Adrenal gland (tissue), 12 donors: Measurements from ENCODE around the gene SHISA5. TPM values are rescaled to one million over a fixed set of nuclear protein-coding genes. Genes with fewer than 3 reads are reported as not detected.

ENCODE experiments used
- DNase-seq, 7 donors: peaks; one replicate each; pipeline ENCODE4 v3.0.0-alpha.2; 2019 to 2020
- H3K27ac ChIP-seq, 5 donors: fragments of 200-600 bp; sonication (generic) in 4 of 5; 1 replicate in 3 of 5; 2 replicates in 2 of 5; pipeline versions ENCODE4 v1.5.1 to v1.8.0; 2016 to 2020; ENCODE audit warnings: mild to moderate bottlenecking in 1 of 5
- H3K27me3 ChIP-seq: fragments of 200-600 bp; 2 replicates; pipeline ENCODE4 v1.8.0; 2021
- H3K36me3 ChIP-seq, 2 donors: fragments of 200-600 bp; replicated peaks in 1 of 2; 1 replicate in 1 of 2; 2 replicates in 1 of 2; pipeline versions ENCODE4 v1.5.1 to v1.8.0; 2018 to 2022
- H3K4me1 ChIP-seq, 2 donors: fragments of 200-600 bp; replicated peaks in 1 of 2; 1 replicate in 1 of 2; 2 replicates in 1 of 2; pipeline versions ENCODE4 v1.5.1 to v1.8.0; 2018 to 2021
- H3K4me3 ChIP-seq, 4 donors: fragments of 200-600 bp; sonication (generic) in 3 of 4; one replicate each; pipeline ENCODE4 v1.5.1; 2016 to 2018
- H3K9me3 ChIP-seq, 3 donors: fragments of 200-600 bp; sonication (generic) in 1 of 3; replicated peaks in 1 of 3; 1 replicate in 2 of 3; 2 replicates in 1 of 3; pipeline versions ENCODE4 v1.5.1 to v1.8.0; 2016 to 2021
- CTCF ChIP-seq, 6 experiments: fragments of 450-650 bp in 4 of 6; fragments of 200-600 bp in 2 of 6; sonication (generic) in 1 of 6; IDR thresholded peaks; 1 replicate in 5 of 6; 2 replicates in 1 of 6; pipeline versions ENCODE4 v1.5.1 to v1.8.0; 2016 to 2021; ENCODE audit warnings: antibody characterized with exemption in 6 of 6, mild to moderate bottlenecking in 2 of 6, moderate library complexity in 1 of 6
- POLR2A ChIP-seq, 2 donors: fragments of 450-650 bp; IDR thresholded peaks; one replicate each; pipeline ENCODE4 v1.6.1; 2017; ENCODE audit warnings: antibody characterized with exemption in 2 of 2, mild to moderate bottlenecking in 2 of 2, moderate library complexity in 1 of 2
- WGBS, 4 donors: extraction: QIAGEN DNeasy Blood & Tissue Kit in 2 of 4; methylation state at CpG; one replicate each; pipeline versions ENCODE4 v1.1.5 to v1.1.7; 2013 to 2017; 5-methylcytosine and 5-hydroxymethylcytosine counted together
- intact Hi-C, 2 donors: fragments of 100-400 bp; cut with DNase I; formaldehyde crosslinking; loops; one replicate each; pipeline versions ENCODE4 v1.14.1 to v1.15.0; 2022 to 2023
- polyA plus RNA-seq, 3 donors: library from polyadenylated mRNA; stranded (reverse); fragments of 200-250 nt in 2 of 3; fragments of 350-450 nt in 1 of 3; fragmentation: Illumina TruSeq in 1 of 3; extraction: RNeasy Lipid Tissue Mini Kit (QIAGEN cat#74804) in 1 of 3; gene quantifications; one replicate each; pipeline ENCODE4 v1.2.3, GENCODE V29; 2013 to 2014
- total RNA-seq, 9 donors: library from RNA; depleted of rRNA in 4 of 9; stranded (reverse); fragments of >200 nt in 4 of 9; fragments of 120-200 nt in 1 of 9; fragmentation: NEBNext Ultra II Directional in 1 of 9; extraction: Animal tissue kit (Norgen Biotek cat#: 25700) in 1 of 9; gene quantifications; one replicate each; pipeline versions ENCODE4 v1.1.0 to v1.2.4, GENCODE V29; 2013 to 2023
- donor health status: healthy with polysubstance abuse.
- donor health status: Bipolar disorder and iron deficiency.
- donor health status: DM: yes; HTN: yes; CAD: no.
- donor health status: DM: no; HTN: no; CAD: no.
- donor health status: DM: no; HTN: no; CAD: no.
- donor health status: DM: yes; HTN: yes; CAD: no.

SHISA5 gene
- total and polyA plus RNA-seq, 12 donors = 77.2 to 167 (median 128) TPM

GRCh38 chr3:48439820-48440589, 64.0 kb downstream of the SHISA5 start, which contains the start of the genes CCDC51 and TMA7:
Gene CCDC51 (minus strand): TSS chr3:48440119. CDS start chr3:48435128, 4,991 bp downstream.
Gene TMA7 (plus strand): TSS chr3:48440257. CDS start chr3:48440297, 40 bp downstream.
- Histone ChIP-seq H3K36me3 (peaks cover 0 to 22% of the 10 kb centered on the region in 2 donors), H3K27ac (peak within 1 kb of the TSS; percentile 67 to 95 (median 91)), H3K4me1 (peaks cover 18 to 29% of the 10 kb centered on the region in 2 donors), H3K27me3 (no peaks in the 10 kb centered on the region), H3K4me3 (peak within 1 kb of the TSS; percentile 71 to 99 (median 92)), H3K9me3 (no peaks in the 10 kb centered on the region)
- 0 to 1% (median 0%) methylated on average over 36 to 54 of the region's 54 CpGs for WGBS, 4 donors
- TF ChIP-seq POLR2A (IDR thresholded peaks at IDR 0.05) (peak; percentile 80 to 91), CTCF (IDR thresholded peaks at IDR 0.05) (no peak)
- peak; percentile 98 to 99 (median 99) for DNase-seq
- intact Hi-C loops = loop anchor here (5.0 to 10.0 kb wide), 4 partner anchors 43 to 245 kb away; no protein-coding TSS in a partner anchor

GRCh38 chr3:48437812-48438211, 66.2 kb downstream of the SHISA5 start:
- H3K36me3 ChIP-seq = peaks cover 0 to 13% of the 10 kb centered on the region in 2 donors
- no peak overlapping the region for H3K4me3 ChIP-seq
- no peak for DNase-seq
- intact Hi-C loops = loop anchor here (5.0 to 10.0 kb wide), 4 partner anchors 41 to 243 kb away; no protein-coding TSS in a partner anchor
- peaks cover 18 to 29% of the 10 kb centered on the region in 2 donors for H3K4me1 ChIP-seq
- 66 to 81% (median 74%) methylated on average over 4 of the region's 4 CpGs for WGBS, 4 donors
- no peaks in the 10 kb centered on the region for H3K9me3 ChIP-seq
- H3K27ac ChIP-seq = no peak overlapping the region
- H3K27me3 ChIP-seq = no peaks in the 10 kb centered on the region
- no peak for TF ChIP-seq POLR2A (IDR thresholded peaks at IDR 0.05)
- TF ChIP-seq CTCF (IDR thresholded peaks at IDR 0.05) = no peak

DNA sequence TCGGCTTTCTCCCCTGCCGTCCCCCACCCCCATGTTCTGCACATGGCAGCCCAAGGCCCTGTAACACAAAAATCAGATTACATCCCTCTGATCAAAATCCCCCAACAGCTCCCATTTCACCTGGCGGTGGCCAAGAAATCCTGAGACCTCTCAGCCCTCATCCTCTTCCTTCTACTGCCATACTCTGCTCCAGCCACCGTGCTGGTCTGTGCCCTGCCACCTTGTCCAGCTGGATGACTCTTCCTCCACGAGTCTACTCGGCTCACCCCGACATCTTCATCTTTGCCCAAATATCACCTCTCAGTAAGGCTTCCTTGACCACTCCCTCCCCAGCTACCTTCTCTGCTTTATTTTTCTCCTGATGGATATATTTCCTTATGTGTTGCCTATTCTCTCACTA, 67.1 kb downstream of the SHISA5 start:
- no peaks in the 10 kb centered on the region for H3K27me3 ChIP-seq
- no peak for TF ChIP-seq POLR2A (IDR thresholded peaks at IDR 0.05)
- no peak for TF ChIP-seq CTCF (IDR thresholded peaks at IDR 0.05)
- no peak overlapping the region for H3K27ac ChIP-seq
- intact Hi-C loops = loop anchor here (5.0 to 10.0 kb wide), 4 partner anchors 40 to 242 kb away; no protein-coding TSS in a partner anchor
- WGBS, 4 donors = 76 to 81% (median 79%) methylated on average over 7 of the region's 7 CpGs
- no peak overlapping the region for H3K4me3 ChIP-seq
- DNase-seq = no peak
- peaks cover 0 to 19% of the 10 kb centered on the region in 2 donors for H3K36me3 ChIP-seq
- H3K9me3 ChIP-seq = no peaks in the 10 kb centered on the region
- peaks cover 16 to 24% of the 10 kb centered on the region in 2 donors for H3K4me1 ChIP-seq

GRCh38 chr3:48436477-48436787, 67.5 kb downstream of the SHISA5 start:
- peaks cover 12 to 20% of the 10 kb centered on the region in 2 donors for H3K4me1 ChIP-seq
- TF ChIP-seq POLR2A (IDR thresholded peaks at IDR 0.05) (no peak), CTCF (IDR thresholded peaks at IDR 0.05) (no peak)
- no peak for DNase-seq
- intact Hi-C loops = loop anchor here (5.0 to 10.0 kb wide), 4 partner anchors 39 to 242 kb away; no protein-coding TSS in a partner anchor
- peaks cover 0 to 20% of the 10 kb centered on the region in 2 donors for H3K36me3 ChIP-seq
- H3K27me3 ChIP-seq = no peaks in the 10 kb centered on the region
- no peaks in the 10 kb centered on the region for H3K9me3 ChIP-seq
- H3K4me3 ChIP-seq = no peak overlapping the region
- peak overlapping the region in 1 of 5 donors; percentile 46 for H3K27ac ChIP-seq
- WGBS, 4 donors = 0 to 38% (median 22%) methylated on average over 1 of the region's 1 CpG
